HG02623 (cell line): ENCODE data around the gene CDKL1.
"Not testable (repeated sequence)": the region's sequence is repeated elsewhere in the genome, so short reads cannot be mapped to it uniquely, and the experiment has no call there.

Experiments
- ATAC-seq: cut with Tn5 transposase; IDR thresholded peaks from one replicate; pipeline ENCODE4 v1.9.1; 2021; ENCODE audit warnings: moderate library complexity; ENCODE audit not compliant: unreplicated experiment

The CDKL1 gene

DNA sequence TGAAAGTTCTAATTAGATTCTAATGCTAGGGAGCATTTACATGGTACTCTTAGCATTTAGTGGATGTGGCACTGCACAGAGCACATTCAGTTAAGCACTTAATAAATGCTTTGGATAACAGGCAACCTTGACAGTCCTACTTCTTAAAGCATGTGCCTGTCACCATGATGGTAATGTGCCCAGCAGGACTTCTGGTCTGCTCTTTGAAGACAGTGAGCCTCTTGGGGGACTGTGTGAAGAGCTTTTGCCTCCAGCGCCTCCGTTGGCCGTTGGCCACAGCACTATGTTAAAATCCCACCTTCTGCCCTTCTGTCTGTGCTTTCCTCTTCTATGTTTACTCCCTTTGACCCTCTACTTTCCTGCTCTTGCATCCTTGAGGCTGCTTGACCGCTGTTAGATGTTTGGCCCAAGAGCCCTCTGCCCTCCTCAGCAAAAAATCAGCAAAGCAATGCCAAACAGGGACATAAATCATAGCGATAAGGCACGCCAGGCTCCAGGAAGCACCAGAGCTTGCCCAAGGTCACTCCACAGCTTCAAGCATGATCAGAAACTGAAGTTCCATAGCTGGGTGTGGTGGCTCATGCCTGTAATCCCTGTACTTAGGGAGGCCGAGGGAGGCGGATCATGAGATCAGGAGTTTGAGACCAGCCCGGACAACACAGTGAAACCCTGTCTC is 8.3 kb downstream of the CDKL1 start:
- no peak for ATAC-seq

DNA sequence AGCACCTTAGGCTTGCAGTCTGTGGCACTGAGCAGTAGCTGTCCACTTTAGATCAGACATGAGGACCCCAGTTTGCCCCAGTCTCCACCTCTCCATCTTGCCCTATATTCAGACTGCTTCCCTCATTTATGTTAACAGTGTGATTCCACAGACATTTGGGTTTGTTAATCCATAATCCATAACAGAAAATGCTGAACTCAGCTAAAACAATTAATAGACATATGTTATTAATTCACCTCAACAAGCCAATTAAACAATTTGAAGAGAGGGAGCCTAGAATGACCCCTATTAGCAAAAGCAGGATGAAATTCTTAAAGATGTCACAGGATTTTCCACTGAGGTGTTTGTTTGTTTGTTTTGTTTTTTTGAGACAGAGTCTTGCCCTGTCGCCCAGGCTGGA is 9.1 kb downstream of the CDKL1 start:
- no peak for ATAC-seq

DNA sequence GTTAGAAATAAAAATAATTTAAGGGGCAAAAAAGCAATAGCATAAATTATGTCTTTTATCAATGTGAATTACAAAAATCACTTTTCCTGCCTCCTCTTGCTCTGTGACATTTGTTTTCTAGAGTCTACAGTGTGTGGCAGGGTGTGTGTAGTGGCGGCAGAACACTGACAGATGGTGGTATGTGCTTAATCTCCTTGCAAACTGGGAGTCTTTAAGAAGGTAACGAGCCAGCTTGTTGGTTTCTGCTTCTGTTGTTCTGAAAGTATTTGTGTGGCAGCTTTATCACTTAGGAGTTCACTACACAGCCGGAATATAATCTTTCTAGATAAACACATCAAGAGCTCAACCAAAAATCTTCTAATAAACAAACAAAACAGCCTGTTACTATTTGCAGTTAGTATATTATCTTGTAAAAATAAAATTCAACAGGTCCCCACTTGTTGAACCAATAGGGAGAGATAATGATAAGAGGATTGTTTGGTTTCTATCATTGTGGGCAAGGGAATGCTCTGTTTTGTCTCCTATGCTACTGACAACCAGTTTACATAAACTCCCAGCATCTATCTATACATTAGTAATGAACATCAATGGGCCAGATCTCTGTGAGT is 13.0 kb downstream of the CDKL1 start:
- no peak for ATAC-seq

DNA sequence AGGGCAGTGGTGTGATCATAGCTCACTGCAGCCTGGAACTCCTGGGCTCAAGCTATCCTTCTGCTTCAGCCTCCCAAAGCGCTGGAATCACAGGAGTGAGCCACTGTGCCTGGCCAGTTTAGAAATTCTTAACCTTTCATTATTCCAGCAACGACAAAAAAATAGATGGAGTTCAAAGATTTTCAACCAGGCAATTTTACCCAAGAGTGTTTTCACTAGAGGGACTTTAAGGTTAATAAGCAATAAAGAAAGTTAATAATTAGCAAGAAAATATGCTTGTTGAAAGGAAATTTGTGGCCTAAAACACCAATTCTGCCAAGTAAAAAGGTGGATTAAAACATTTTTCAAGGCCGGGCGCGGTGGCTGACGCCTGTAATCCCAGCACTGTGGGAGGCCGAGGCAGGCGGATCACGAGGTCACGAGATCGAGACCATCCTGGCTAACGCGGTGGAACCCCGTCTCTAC is 14.8 kb downstream of the CDKL1 start:
- ATAC-seq = no peak

DNA sequence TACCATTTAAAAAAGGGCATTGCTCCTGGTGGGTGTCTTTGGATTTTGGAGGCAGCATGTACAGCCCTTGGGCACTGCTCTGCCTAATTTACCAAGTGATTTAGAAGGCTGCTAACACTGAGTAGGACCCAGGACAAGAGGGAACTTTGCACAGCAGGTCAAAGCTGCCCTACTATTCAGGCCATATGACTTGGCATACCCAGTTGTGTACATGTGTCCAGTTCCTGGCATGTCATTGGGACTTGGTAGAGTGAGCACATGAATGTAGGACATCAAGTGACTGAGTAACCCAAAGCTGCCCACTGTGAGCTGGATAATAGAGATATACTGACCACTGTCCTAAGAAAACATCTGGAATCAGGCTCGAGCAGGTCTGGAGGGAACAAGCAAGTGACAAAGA is 15.7 kb downstream of the CDKL1 start:
- no peak for ATAC-seq

DNA sequence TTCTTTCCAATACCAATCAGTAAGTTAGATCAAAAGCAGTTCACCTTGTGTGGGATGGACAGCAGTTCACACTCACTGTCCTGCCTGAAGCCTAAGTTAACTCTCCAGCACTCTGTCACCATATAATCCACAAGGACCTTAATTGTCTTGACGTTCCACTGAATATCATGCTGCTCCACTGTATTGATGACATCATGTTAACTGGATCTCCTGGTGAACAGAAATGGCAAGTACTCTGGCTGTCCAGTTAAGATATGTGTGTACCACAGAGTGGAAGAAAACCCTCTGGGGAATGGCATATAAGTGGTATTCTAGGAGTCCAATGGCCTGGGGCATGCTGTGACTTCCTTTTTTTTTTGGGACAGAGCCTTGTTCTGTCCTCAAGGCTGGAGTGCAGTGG is 16.2 kb downstream of the CDKL1 start:
- no peak for ATAC-seq

DNA sequence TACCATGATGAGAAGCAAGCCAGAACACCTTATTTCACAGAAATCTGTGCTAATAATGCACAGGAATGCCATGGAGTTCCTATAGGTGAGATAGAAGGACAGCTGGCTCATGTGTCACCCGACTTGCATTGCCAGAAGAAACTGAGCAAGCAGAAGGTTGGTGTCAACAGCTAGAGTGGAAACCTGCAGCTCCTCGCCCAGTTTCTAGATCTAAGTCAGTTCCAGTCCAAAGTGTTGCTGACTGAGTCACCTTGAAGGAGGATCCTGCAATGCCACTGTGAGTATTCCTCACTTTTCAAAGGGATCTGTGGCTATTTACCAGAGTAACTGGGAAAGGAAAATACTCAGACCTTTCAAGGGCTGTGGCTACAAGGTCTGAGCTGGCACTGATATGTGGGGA is 17.1 kb downstream of the CDKL1 start:
- no peak for ATAC-seq

DNA sequence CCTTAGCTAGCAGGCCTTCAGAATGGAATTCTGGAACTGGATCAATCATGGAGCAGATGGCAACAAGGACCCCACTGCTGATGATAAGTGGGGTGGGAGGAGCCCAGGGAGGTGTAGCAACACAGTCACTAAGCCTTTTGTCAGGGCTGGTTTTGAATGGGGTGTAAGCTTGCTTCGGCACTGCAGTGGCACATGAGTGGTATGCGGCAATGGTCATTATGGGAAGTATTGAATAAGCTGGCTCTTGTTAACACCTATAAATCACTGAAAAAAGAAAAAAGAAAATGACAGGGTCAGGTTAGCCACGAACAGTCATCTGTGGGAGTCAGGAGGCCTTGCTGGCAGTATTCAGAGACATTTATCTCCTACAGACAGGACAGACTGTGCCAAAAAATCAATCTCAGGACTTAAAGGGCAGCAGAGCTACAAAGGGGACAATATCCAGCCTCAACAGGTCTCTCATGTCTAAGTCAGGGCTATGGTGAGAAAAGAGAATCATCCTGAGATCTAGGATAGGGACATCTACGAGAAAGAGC is 19.1 kb downstream of the CDKL1 start:
- no peak for ATAC-seq

DNA sequence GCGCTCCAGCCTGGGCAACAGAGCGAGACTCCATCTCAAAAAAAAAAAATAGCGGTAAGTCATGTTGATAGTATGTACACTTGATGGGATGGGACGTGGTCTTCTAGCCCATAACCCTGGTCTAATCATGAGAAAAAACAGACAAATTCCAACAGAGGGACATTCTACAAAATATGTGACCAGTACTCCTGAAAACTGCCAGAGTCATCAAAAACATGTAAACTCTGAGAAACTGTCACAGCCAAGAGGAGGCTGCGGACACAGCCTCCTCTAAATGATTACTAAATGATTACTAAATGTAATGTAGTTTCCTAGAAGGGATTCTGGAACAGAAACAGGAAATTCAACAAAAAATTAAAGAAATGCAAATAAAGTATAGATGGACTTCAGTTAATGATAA is 20.9 kb downstream of the CDKL1 start:
- no peak for ATAC-seq

DNA sequence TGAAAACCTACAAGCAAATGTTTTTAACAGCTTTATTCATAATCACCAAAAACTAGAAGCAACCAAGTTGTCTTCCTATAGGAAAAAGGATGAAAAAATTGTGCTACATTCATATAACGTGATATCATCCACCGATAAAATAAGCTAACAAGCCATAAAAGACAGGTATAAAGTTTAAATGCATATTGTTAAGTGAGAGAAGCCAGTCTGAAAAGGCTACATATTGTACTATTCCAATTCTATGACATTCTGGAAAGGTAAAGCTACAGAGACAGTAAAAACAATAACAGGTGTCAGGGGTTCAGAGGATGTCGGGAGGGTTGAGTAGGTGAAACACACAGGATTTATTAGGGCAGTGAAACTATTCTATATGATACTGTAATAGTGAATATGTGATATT is 22.7 kb downstream of the CDKL1 start:
- ATAC-seq = no peak

DNA sequence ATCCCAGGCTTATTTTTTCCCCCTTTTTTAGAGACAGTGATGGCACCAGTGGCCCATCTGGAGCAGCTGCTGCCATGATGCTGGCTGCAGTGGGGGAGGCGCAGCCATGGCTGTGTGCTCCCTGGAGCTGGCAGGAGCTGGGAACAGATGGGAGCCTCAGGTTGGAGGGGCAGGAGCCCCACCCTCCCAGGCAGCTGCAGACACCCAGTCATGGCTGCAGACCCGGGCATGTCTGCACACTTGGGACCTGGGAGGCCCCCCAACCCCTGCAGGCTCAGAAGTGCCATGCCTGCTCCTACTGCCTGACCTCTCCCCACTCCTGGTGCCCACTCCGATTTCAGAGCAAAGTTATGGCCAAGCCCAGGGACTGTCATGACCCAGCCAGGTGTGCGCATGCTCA is 25.1 kb downstream of the CDKL1 start:
- ATAC-seq = no peak

DNA sequence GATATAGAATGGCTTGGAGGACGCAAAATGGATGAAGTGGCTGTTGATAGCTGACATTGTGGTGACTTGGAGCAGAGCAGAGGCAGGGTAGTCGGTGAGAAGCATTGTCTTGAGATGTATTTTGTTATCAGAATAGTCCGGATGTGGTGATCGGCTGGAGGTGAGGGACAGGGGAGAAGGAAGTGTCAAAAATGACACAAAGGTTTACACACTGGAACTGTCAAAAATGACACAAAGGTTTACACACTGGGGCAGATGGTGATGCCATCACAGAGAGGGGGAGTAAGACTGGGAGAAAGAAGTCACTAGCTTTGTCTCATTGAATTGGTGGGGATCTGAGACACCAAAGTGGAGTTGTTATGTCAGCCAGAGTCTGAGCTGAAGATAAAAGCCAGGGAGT is 30.1 kb downstream of the CDKL1 start:
- no peak for ATAC-seq

DNA sequence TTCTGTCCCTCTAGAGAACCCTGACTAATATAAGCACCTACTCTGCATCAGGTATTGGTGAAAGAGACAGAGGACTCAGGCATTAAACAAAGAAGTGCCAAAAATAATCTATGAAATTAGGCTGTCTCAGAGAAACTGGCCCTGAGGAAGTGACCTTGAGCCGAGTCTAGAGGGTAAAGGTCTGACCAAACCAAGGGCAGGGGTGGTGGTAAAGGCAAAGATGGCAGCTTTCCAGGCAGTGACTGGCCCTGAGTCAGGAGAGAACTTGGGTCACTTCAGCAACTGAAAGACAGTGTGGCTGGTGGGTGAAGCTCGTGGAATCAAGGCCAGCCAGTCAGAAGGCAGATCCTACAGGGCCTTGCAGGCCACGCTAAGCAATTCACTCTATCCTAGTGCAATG is 30.6 kb downstream of the CDKL1 start:
- ATAC-seq = no peak

DNA sequence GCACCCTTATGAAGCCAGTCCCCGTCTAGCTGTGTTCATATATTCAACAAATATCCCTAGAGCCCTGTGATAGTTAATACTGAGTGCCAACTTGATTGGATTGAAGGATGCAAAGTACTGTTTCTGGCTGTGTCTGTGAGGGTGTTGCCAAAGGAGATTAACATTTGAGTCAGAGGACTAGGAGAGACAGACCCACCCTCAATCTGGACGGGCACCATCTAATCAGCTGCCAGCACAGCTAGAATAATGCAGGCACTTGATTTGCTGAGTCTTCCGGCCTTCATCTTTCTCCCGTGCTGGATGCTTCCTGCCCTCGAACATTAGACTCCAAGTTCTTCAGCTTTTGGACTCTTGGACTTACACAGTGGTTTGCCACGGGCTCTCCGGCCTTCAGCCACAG is 31.1 kb downstream of the CDKL1 start:
- not testable (repeated sequence) for ATAC-seq

DNA sequence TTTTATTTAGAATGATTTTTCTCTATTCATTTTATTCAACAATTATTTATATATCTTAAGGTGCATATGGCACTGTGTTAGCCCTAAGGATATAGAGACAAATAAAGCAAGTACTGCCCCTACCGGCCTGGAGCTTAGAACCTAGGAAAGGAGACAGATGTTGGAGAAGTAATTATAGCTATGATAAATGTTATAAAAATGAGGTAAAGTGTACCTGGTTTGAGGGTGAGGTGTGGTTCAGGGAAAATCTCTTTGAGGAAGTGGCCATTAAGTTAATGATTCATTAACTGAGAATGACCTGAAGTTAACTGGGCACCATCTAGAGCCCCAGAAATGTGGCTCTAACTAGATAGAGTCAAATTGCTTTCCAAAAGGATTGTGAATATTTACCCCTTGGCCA is 31.9 kb downstream of the CDKL1 start:
- ATAC-seq = no peak

DNA sequence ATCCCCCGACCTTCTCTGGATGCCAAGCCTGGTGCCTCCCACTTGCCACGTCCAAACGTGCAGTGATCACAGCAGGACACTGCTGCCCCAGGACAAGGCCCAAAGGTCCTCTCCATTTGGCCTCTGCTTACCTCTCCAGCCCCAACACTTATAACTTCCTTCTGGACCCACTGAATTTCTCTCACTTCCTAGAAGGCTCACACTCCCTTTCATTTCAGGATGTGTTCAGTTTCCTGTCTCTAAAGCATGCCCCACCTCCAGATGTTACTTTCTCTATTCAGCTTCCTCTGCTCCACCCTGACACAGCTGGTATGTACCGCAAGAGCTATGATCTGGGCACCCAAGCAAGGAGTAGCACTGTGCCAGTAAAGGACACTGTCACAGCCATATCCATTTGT is 33.0 kb downstream of the CDKL1 start:
- ATAC-seq = peak; percentile 97

DNA sequence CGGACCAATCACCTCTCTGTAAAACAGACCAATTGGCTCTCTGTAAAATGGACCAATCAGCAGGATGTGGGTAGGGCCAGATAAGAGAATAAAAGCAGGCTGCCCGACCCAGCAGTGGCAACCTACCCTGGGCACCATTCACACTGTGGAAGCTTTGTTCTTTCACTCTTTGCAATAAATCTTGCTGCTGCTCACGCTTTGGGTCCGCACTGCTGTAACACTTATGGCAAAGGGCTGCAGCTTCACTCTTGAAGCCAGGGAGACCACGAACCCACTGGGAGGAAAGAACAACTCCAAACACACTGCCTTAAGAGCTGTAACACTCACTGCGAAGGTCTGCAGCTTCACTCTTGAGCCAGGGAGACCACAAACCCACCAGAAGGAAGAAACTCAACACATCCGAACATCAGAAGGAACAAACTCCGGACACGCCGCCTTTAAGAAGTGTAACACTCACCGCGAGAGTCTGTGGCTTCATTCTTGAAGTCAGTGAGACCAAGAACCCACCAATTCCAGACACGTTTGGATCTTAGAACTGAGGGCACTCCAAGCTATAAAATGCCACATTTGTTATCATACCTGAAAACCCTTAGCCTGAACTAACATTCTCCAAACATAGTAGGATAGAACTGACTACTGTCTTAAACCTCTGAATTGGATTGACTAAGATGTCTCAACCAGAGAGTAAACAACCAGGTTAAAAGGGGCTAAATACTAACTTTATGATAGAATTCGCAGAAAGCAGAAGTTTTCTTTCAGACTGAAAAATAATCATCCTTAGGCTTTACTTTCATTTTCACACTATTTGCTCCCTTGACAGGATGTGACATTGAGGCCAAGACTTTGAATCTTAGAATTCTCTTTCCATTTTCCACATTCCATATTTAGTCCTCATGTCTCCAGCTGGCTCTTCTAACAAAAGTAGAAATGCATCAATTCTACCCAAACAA is 33.6 kb downstream of the CDKL1 start:
- ATAC-seq = peak; percentile 16

DNA sequence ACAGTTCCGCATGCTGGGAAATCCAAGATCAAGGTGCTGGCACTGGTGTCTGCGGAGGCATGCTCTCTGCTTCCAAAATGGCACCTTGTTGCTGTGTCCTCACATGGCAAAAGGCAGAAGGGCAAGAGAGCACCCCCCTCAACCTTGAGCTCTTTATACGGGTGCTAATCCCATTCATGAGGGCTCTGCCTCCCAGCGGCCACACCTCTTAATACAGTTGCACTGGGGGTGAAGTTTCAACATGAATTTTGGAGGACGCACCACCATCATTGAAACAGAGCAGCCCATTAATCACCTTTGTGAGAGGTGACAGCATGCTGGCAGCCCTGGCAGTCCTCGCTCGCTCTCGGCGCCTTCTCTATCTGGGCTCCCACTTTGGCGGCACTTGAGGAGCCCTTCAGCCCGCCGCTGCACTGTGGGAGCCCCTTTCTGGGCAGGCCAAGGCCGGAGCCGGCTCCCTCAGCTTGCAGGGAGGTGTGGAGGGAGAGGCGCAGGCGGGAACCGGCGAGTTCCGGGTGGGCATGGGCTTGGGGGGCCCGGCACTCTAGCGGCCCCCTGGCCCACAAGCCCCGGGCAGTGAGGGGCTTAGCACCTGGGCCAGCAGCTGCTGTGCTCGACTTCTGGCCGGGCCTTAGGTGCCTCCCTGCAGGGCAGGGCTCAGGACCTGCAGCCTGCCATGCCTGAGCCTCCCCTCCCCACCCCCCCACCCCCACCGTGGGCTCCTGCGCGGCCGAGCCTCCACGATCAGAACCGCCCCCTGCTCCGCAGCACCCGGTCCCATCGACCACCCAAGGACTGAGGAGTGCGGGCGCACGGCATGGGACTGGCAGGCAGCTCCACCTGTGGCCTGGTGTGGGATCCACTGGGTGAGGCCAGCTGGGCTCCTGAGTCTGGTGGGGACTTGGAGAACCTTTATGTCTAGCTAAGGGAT is 34.9 kb downstream of the CDKL1 start:
- not testable (repeated sequence) for ATAC-seq

DNA sequence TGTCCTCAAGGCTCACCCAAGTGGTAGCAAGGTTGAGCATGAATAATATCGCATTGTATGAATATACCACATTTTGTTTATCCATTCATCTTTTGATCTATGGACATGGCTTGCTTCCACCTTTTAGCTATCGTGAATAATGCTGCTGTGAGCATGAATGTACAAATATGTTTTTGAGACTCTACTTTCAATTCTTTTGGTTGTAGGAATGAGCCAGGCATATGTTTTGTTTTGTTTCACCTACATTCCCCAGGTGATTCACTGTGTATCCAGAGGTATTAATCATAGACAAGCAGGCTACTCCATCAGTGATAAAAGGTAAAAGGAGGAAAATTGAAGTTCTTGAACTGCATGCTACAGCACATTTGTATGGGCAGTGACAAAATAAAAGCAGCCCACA is 35.8 kb downstream of the CDKL1 start:
- ATAC-seq = no peak

DNA sequence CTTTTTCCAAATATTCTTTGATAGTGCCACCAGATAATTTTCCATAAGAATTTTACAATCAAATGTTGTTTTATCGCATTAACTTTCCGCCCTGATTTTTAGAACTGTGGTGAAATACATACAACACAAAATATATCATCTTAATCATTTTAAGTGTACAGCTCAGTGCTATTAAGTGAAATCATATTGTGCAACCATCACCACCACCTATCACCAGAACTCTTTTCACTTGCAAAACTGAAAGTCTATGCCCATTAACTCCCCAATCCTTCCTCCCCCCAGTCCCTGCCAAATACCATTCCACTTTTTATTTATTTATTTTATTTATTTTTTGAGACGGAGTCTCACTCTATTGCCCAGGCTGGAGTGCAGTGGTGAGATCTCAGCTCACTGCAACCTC is 36.6 kb downstream of the CDKL1 start:
- ATAC-seq = no peak

DNA sequence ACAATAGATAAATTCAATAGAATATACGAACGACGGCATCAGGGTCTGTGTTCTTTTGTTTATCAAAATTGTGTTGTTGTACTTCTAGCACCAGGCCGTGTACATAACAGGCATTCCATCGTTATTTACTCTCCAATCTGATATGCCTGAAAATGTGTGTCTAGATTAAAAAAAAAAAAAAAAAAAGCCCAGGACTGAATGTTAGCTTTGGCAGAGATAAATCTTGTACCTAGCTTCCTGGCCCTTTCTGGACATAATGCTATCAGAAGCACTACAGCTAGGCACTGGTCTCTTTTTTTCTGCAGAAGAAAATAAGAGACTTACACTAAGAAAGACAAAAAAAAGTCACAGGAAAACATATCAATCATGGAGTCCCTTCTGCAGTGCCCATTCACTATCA is 37.0 kb downstream of the CDKL1 start:
- no peak for ATAC-seq
